ENCODE measurements around the gene VPS16. TPM values are rescaled to one million over a fixed set of nuclear protein-coding genes. Genes with fewer than 3 reads are reported as not detected.

Gene VPS16
- total RNA-seq, 1 experiment from 2014 or later: 46.6 TPM

- H3K4me1 ChIP-seq: peaks cover 7% of the 10 kb centered on the region; the same call in 1 of the 2 replicates
- Mint-ChIP-seq H3K27me3 (ENCODE audit: insufficient read depth, unreplicated experiment) (no peaks in the 10 kb centered on the region), H3K36me3 (ENCODE audit: insufficient read depth, unreplicated experiment) (no peaks in the 10 kb centered on the region), H3K27ac (ENCODE audit: unreplicated experiment) (no peak overlapping the region), H3K9me3 (ENCODE audit: unreplicated experiment) (peaks cover 18% of the 10 kb centered on the region), H3K4me3 (ENCODE audit: unreplicated experiment) (no peak overlapping the region), H3K4me1 (ENCODE audit: low read depth, unreplicated experiment) (peaks cover 6% of the 10 kb centered on the region)
- H3K4me3 ChIP-seq (ENCODE audit: low read depth, low read length): no peak overlapping the region
- H3K36me3 ChIP-seq (ENCODE audit: control insufficient read depth, insufficient read depth, low read length): no peaks in the 10 kb centered on the region
- no peaks in the 10 kb centered on the region for H3K27me3 ChIP-seq (replicated peaks; ENCODE audit: control insufficient read depth, insufficient read depth, low read length)
- intact Hi-C loops (cut with micrococcal nuclease; ENCODE audit: unreplicated experiment): no loop called here
- H3K9me3 ChIP-seq: peaks cover 10% of the 10 kb centered on the region; the same call in 1 of the 2 replicates
- BruUV-seq (replicated peaks): no TSS peak
- TF ChIP-seq, protein P1, sequence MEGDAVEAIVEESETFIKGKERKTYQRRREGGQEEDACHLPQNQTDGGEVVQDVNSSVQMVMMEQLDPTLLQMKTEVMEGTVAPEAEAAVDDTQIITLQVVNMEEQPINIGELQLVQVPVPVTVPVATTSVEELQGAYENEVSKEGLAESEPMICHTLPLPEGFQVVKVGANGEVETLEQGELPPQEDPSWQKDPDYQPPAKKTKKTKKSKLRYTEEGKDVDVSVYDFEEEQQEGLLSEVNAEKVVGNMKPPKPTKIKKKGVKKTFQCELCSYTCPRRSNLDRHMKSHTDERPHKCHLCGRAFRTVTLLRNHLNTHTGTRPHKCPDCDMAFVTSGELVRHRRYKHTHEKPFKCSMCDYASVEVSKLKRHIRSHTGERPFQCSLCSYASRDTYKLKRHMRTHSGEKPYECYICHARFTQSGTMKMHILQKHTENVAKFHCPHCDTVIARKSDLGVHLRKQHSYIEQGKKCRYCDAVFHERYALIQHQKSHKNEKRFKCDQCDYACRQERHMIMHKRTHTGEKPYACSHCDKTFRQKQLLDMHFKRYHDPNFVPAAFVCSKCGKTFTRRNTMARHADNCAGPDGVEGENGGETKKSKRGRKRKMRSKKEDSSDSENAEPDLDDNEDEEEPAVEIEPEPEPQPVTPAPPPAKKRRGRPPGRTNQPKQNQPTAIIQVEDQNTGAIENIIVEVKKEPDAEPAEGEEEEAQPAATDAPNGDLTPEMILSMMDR (IDR thresholded peaks at IDR 0.05; ENCODE audit: insufficient read depth in 1 of 2, low read depth in 1 of 2, low read length in 1 of 2, severe bottlenecking in 1 of 2, unreplicated experiment in 1 of 2): no peak
- POLR2A ChIA-PET: interaction anchor here (0.6 kb wide), 1 partner anchor 16 kb away, joined by 9 read pairs; no protein-coding TSS in a partner anchor
- CTCF ChIA-PET: no interaction called here
- no peak for DNase-seq
These were observed 30.9 kb upstream of the VPS16 start for GRCh38 chr20:2809690-2810089.

DNA sequence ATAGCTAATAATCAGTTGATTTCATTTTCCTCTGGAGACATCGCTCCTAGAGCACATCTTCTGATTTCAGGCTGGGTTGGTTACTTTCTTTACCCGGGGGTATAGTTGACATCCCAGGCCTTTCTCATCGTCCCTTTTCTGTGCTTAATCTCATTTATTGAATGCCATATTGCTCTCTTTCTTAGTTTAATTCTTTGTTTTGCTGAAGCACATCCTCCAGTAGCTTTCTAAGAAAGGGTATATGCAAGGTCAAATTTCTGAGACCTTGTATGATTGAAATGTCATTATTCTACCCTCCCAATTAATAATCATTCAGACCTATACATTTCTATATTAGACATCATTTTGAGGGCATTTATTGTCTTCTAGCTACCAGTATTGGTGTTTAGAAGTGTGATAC is 28.4 kb upstream of the VPS16 start:
- ChIA-PET POLR2A (no interaction called here), CTCF (no interaction called here)
- no peak overlapping the region for H3K4me3 Mint-ChIP-seq (ENCODE audit: unreplicated experiment)
- H3K27me3 ChIP-seq (replicated peaks; ENCODE audit: control insufficient read depth, insufficient read depth, low read length): no peaks in the 10 kb centered on the region
- H3K4me1 ChIP-seq: no peaks in the 10 kb centered on the region
- H3K27ac Mint-ChIP-seq (ENCODE audit: unreplicated experiment): no peak overlapping the region
- H3K27me3 Mint-ChIP-seq (ENCODE audit: insufficient read depth, unreplicated experiment): no peaks in the 10 kb centered on the region
- TF ChIP-seq, protein P1 (IDR thresholded peaks at IDR 0.05; ENCODE audit: insufficient read depth in 1 of 2, low read depth in 1 of 2, low read length in 1 of 2, severe bottlenecking in 1 of 2, unreplicated experiment in 1 of 2): no peak
- DNase-seq: no peak
- H3K36me3 ChIP-seq (ENCODE audit: control insufficient read depth, insufficient read depth, low read length): no peaks in the 10 kb centered on the region
- H3K4me1 Mint-ChIP-seq (ENCODE audit: low read depth, unreplicated experiment): no peaks in the 10 kb centered on the region
- BruUV-seq (replicated peaks): no TSS peak
- intact Hi-C loops (cut with micrococcal nuclease; ENCODE audit: unreplicated experiment): no loop called here
- peaks cover 10% of the 10 kb centered on the region; the same call in 1 of the 2 replicates for H3K9me3 ChIP-seq
- no peak overlapping the region for H3K4me3 ChIP-seq (ENCODE audit: low read depth, low read length)
- H3K9me3 Mint-ChIP-seq (ENCODE audit: unreplicated experiment): peaks cover 18% of the 10 kb centered on the region
- H3K36me3 Mint-ChIP-seq (ENCODE audit: insufficient read depth, unreplicated experiment): no peaks in the 10 kb centered on the region

- Mint-ChIP-seq H3K27me3 (ENCODE audit: insufficient read depth, unreplicated experiment) (no peaks in the 10 kb centered on the region), H3K36me3 (ENCODE audit: insufficient read depth, unreplicated experiment) (no peaks in the 10 kb centered on the region), H3K27ac (ENCODE audit: unreplicated experiment) (no peak overlapping the region), H3K9me3 (ENCODE audit: unreplicated experiment) (peaks cover 18% of the 10 kb centered on the region), H3K4me1 (ENCODE audit: low read depth, unreplicated experiment) (no peaks in the 10 kb centered on the region), H3K4me3 (ENCODE audit: unreplicated experiment) (no peak overlapping the region)
- intact Hi-C loops (cut with micrococcal nuclease; ENCODE audit: unreplicated experiment): no loop called here
- POLR2A ChIA-PET: no interaction called here
- TF ChIP-seq, protein P1 (IDR thresholded peaks at IDR 0.05; ENCODE audit: insufficient read depth in 1 of 2, low read depth in 1 of 2, low read length in 1 of 2, severe bottlenecking in 1 of 2, unreplicated experiment in 1 of 2): no peak
- no peaks in the 10 kb centered on the region for H3K36me3 ChIP-seq (ENCODE audit: control insufficient read depth, insufficient read depth, low read length)
- H3K4me1 ChIP-seq: no peaks in the 10 kb centered on the region
- peaks cover 10% of the 10 kb centered on the region; the same call in 1 of the 2 replicates for H3K9me3 ChIP-seq
- no peak for DNase-seq
- no peak overlapping the region for H3K4me3 ChIP-seq (ENCODE audit: low read depth, low read length)
- no peaks in the 10 kb centered on the region for H3K27me3 ChIP-seq (replicated peaks; ENCODE audit: control insufficient read depth, insufficient read depth, low read length)
- no TSS peak for BruUV-seq (replicated peaks)
- CTCF ChIA-PET: no interaction called here
These were observed 26.5 kb upstream of the VPS16 start for GRCh38 chr20:2814076-2814475.
